NCI-H345 treated with DMSO at 0.1 percent for 48 hours (cell line): ENCODE data around the gene R3HDM4.

ENCODE experiments used
- DNase-seq: peaks from one replicate; lab custom pipeline; 2025; ENCODE audit not compliant: unreplicated experiment; lab: John Stamatoyannopoulos, UW

Gene R3HDM4

DNA sequence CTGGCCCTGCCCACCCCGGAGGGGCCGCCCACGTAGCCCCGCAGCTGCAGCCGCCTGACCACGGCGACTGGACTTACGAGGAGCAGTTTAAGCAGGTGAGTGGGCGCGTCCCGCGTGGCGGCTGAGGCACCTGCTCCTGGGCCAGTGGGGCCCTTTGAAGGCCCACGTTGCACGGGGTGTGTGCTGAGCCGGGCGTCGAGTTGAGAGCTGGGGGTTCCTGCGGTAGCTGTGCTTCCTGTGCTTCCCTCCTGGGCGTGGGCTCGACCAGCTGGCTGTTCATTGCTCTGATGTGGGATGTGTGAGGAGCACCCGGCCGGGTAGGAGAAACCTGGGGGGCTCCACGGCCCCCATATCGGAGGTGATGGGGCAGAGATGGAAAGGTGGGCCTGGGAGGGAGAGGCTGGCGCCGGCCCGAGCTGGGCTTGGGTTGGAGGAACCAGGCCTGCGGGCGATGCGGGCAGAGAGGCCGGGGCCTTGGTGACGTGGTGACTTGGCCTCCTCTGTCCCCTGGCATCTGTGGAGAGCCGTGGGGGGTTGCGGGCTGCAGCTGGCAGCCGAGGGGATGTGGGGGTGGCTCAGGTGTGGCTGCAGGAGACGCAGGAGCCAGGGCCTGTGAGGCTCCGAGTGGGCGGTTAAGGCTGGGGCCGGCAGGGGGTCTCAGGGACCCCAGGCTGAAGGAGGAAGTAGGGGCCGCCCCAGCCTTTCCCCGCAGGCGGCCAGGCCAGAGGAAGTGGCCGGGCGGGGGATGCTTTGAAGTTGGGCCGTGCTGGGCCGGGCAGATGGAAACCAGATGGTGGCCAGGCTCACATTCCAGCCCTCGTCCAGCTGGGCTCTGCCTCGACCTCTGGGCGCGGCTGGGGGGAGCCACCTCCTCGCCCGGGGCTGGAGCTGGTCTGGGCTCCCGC is 19.9 kb upstream of the R3HDM4 start:
- DNase-seq, result no peak

DNA sequence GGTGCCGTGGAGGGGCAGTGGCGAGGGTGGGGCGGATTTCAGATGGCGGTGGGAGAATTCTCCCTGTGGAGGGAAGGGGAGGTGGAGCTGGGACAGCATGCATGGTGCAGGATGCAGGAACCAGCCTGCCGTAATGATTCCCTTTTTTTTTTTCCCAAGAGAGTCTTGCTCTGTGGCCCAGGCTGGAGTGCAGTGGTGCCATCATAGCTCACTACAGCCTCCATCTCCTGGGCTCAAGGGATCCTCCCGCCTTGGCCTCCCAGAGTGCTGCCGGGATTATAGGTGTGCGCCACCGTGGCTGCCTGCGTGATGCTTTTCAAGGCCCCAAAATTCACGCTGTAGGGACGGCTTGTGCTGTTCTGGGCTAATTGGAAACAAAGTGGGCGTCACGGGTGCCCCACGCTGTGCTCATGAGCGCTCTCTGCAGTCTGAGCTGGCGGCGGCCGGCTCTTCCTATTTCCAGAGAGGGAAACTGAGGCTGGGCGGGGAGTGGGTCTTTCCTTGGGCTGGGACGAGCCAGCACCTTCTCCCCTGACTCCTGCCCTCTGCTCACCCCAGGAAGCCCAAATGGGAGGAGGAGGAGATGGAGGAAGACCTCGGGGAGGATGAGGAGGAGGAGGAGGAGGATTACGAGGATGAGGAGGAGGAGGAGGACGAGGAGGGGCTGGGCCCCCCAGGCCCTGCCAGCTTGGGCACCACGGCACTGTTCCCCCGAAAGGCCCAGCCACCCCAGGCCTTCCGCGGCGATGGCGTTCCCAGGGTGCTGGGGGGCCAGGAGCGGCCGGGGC is 19.0 kb upstream of the R3HDM4 start:
- DNase-seq, result no peak

DNA sequence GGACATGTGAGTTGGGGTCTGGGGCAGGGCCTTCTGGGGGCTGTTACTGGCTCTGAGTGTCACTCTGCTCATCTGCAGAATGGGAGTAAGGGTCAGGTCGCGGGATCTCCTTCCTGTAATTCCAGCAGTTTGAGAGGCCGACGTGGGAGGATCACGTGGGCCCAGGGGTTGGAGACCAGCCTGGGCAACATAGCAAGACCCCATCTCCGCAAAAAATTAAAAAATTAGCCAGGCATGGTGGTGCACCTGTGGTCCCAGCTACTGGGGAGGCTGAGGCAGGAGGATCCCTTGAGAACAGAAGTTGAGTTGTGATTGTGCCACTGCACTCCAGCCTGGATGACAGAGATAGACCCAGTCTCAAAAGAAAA is 16.9 kb upstream of the R3HDM4 start:
- no peak for DNase-seq

DNA sequence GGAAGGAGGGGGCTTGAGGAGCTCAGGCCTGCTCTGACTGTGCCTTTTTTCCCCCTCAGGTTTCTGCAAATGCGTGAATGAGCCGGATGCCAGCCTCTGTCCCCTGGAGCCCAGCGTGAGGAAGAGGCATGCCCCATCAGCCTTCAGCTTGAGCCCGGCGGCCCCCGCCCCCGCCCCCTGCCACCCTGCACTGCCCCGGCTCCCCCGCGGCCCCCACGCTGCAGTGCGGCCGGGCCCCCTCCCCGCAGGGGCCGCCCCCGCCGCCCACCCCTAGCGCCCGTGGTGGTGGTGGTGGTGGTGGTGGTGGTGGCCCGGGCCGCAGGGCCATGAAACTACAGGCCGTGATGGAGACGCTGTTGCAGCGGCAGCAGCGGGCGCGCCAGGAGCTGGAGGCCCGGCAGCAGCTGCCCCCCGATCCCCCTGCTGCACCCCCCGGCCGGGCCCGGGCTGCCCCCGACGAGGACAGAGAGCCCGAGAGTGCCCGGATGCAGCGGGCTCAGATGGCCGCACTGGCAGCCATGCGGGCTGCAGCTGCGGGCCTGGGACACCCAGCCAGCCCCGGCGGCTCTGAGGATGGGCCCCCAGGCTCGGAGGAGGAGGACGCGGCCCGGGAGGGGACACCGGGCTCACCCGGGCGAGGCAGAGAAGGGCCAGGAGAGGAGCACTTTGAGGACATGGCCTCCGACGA is 16.3 kb upstream of the R3HDM4 start:
- no peak for DNase-seq

DNA sequence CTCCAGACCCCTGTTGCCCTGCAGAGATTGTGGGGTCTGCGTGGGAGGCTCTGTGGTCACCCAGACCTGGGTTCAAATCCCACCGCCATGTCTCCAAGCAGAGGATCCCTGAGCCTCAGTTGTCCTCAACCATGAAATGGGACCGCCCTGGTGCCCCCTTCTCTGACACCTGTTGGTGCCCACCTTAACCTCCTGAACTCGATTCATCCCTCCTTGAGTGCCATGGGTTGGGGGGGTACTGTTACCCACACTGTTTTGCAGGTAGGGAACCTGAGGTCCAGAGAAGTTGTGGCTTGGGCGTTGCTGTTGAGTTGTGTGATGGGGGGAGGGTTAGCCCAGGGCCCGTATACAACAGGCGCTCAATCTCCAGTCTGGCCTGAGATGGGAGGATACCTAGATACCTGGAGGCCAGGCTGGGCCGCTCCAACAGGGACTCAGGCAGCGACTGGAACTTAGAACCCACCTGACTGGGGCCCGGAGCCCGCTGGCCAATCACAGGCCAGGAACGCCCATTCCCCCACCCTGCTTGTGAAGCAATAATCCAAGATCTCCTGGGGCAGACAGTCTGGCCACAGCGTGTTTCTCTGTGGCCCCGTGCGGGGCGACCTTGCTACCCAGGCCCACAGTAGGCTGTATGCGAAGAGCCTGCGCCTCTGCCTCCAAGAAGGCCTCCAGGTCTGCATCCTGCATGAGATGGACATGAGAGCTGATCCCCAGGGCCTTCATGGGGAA is 15.6 kb upstream of the R3HDM4 start:
- DNase-seq, result no peak

DNA sequence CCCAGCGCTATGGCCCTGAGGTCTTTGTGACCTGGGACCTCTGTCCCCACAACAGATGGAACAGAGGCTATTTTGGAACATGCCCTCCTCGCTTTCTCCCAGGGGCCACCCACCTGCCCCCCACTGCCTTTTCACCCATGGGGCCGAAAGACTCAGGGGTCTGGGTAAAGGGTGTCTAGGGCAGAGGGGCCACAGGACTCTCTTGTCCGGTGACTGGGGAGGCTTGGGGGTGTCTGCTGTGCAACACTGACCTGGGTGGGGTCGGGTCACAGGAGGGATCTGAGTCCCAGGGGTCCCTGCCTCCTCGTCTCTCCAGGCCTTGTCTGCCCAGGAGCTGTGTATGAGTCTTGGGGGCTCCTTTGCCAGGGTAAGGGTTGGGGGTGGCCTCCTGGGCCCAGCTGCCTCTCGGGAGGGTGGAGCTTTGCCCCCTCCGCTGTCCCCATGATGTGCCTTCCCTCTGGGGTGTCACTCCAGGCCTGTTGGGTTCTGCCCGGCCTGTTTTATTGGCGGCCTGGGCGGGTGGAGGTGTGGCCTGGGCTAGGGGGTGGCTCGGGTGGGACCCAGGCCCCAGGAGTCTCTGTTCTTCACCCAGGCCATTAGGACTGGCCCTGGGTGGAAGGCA is 14.9 kb upstream of the R3HDM4 start:
- DNase-seq, result no peak

DNA sequence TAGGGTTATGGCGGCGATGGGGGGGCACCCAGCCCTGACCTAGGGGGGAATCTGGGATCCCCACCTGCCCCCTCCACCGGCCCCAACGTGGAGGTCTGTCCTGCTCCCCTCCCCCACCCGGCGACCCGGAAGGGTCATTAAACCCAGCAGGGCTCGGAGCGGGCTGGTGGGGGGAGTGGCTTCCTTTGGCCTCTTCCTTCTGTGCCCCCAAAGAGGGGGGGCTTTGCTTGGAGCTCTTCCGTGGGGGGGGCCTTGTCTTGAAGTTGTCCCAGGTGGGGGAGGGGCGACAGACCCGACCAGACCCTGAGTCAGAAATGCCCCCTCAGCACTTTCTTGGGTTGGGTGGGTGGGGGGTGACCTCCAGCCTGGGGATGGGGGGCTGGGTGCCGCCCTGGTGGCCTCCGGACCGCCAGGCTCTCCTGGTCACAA is 14.3 kb upstream of the R3HDM4 start:
- DNase-seq, result no peak

DNA sequence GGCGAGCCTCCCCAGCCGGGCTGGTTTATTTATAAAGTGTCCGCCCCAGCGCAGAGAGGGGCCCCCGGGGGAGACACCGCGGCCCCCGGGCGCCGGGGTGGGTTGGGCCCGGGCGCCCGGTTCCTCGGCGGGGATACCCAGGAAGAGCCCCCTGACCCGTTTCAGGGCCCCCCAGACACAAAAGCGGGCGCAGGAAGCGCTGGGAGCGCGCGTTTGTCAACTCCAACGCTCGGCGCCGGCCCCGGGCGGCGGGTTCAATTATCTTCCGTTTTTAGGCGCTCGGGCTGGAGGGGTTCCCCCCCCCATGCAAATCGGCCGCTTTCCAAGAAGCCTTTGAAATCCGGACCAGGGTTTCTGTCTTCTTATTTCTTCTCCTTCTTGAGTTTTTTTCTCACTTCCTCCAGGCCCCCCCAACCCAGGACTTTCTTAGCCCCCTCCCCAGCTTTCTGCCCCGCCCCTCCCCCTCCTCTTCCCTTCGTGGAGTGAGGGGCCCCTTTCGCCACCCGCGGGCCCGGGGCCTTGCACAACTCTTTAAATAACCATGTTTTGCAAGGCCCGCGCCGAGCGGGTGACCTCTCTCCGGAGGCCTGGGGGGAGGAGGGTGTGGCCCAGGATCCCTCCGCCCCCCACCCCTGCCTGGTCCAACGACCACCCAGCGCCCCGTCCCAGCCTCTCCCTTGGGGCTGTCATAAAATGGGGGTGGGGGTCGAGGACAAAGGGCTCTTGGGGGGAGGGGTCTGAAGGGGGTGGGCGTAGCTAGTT is 13.8 kb upstream of the R3HDM4 start:
- DNase-seq, result no peak

DNA sequence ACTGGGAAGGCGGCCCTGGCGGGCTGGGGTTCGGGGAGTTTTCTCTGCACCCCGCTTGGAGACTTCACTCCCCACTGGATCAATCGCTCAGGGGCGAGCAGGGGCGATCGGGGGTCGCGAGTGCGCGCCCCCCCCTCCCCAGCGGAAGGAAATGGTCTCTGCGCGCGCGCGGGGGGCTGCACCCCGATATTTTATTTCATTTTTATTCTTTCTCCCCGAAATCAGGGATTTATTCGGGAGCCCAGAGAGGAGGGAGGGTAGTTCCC is 13.2 kb upstream of the R3HDM4 start:
- DNase-seq, result no peak

DNA sequence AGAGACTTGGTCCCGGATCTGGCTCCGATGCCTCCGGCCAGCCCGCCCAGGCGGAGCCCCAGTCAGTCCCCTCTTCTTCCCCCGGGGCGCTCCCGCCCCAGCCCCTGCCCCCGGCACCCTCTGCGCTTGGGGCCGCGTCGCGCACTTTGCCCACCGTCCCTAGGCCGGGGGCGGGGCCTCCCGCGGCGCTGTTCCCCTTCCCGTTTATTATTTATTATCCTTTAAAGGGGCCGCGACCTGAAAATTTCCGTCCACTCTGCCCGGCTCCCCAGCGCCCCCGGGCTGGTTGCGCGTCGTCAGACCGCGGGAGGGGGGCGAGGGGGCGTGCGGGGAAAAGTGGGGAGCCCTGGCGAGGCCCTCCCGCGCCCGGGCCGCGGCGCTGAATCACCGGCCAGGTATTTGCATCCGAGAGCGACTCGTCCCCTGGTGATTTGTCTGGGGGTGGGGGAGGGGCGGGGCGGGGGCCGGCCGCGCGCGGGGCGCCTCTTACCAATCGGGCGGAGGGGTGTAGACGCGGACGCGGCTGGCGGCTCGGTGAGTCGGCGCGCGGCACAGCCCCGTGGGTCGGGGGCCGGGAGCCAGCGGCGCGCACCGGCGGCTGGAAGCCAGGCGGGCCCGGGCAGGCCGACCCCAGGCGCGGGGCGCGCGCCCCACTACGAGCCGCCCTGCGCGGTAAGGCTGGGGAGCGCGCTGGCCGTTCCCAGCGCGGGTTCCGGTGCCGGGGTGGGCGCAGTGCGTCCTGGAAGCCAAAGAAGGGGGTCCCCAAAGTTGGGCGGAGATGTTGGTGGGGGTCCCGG is 12.7 kb upstream of the R3HDM4 start, which contains the start of gene ARID3A:
ARID3A (plus strand) TSS at position 510 of the 797 bp plus-strand sequence. CDS start 3,494 bp downstream, outside the sequence.
- peak; percentile 46 for DNase-seq

DNA sequence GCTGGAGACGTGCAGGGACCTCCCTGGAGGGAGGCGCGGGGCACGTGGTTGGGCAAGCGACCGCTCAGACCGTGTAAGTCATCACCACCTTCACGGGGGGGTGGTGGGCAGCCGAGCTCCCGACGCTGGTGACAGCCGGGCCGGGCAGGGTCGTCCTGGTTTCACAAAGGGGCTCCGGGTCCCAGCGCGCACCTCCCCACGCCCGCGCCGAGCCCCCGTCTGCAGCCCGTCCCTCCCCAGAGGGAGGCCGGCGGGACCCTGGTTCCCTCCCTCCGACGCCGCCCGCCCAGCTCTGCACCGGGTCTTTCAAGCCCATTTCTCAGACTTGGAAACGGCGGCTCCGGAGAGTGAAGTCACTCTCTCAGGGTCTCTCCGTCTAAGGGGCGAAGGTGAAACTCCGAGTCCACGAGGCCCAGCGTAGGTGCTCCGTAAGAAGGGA is 12.1 kb upstream of the R3HDM4 start:
- no peak for DNase-seq

DNA sequence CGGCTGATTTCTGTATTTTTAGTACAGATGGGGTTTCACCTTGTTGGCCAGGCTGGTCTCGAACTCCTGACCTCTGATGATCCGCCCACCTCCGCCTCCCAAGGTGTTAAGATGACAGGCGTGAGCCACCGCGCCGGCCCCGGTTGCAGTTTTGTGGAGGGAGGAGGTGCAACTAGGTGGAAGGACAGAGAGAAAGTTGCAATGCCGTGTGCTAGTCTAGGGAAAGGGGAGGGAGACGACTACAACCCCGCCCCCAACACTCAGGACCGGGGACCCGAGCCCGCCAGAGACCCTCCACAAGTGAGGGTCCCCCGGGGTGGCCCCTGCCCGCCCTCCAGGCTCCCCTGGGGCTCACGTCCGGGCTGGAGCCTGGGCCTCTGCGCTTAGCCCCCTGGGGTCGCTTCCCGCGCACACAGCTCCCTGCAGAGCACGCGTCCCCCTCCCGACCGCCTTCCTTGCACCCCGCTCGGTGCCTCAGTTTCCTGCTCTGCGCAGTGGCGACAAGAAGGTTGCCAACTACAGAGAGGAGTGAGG is 11.6 kb upstream of the R3HDM4 start:
- DNase-seq, result no peak

DNA sequence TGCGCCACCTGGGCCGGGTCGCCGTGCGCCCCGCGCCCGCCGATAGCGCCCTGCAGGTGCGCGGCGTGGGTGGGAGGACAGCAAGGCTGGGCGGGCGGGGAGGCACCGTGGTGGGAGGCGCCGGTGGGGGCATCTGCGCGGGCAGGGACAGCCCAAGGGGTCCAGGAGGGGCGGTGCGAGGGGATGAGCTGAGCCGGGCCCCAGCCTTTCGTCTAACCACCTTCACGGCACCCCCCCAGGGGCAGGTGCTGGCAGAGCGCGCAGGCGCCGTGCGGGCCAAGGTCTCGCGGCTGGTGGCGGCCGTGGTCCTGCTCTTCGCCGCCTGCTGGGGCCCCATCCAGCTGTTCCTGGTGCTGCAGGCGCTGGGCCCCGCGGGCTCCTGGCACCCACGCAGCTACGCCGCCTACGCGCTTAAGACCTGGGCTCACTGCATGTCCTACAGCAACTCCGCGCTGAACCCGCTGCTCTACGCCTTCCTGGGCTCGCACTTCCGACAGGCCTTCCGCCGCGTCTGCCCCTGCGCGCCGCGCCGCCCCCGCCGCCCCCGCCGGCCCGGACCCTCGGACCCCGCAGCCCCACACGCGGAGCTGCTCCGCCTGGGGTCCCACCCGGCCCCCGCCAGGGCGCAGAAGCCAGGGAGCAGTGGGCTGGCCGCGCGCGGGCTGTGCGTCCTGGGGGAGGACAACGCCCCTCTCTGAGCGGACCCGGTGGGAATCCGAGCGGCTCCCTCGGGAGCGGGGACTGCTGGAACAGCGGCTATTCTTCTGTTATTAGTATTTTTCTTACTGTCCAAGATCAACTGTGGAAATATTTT is 7.2 kb upstream of the R3HDM4 start:
- peak; percentile 52 for DNase-seq

DNA sequence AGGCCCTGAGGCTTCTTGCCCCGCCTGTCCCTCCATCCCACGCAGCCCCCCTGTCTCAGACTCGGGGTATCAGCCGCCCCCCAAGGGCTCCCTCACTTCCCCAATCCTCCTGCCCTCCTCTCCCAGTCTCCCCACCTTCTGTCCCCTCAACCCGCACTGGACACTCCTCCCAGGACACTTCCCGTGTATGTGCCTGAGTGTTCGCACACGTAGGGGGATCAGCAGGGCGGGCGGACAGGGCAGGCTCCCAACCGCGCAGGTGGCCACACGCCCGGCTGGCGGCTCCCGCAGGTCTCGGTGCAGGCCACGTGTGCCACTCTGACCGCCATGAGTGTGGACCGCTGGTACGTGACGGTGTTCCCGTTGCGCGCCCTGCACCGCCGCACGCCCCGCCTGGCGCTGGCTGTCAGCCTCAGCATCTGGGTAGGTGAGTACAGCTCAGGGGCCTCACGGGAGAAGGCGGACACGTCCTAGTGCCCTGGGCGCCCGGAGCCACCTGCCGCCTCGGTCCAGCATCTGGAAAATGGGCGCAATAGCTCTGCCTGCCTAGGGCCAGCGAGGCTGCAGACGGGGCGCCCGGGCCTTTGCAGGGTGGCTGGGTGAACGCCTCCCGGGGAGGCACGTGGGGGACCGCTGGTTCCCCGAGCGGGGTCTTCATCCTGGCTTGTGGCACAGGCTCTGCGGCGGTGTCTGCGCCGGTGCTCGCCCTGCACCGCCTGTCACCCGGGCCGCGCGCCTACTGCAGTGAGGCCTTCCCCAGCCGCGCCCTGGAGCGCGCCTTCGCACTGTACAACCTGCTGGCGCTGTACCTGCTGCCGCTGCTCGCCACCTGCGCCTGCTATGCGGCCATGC is 6.4 kb upstream of the R3HDM4 start:
- peak; percentile 60 for DNase-seq

DNA sequence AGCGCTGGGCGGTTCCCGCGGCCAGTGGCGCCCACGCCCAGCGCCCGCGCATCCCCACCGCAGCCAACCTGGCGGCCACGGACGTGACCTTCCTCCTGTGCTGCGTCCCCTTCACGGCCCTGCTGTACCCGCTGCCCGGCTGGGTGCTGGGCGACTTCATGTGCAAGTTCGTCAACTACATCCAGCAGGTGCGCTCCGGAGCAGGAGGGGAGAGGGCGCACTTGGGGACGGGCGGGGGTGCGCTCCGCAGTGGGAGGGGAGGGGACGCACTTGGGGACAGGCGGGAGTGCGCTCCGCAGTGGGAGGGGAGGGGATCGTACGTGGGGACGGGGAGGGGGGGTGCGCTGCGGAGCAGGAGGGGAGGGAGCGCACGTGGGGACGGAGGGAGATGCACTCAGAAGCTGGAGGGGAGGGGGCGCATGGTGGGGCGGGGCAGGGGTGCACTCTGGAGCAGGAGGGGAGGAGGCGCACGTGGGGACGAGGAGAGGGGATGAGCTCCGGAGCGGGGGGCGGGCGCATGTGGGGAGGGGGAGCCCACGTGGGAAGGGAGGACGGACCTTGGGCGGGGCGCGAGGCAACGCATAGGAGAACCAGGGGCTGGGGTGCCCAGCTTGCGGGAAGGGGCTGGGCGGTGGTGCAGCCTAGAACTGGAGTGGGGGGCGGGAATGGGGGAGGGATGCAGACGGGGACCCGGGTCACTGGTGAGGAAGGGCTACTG is 5.6 kb upstream of the R3HDM4 start:
- no peak for DNase-seq

DNA sequence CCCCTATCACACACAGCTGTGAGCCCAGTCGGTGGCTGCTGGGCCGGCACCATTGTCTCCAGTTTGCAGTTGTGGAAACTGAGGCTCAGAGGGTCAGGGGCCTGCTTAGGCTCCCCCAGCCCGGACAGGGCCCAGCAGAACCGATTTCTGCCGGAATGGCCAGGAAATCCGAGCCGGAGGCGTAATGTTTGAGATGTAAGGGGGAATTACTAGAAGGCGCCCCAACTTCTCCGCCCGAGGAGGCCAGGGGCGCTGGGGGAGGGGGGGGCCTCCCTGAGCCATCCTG is 5.1 kb upstream of the R3HDM4 start:
- DNase-seq, result no peak
